Activated CD4-positive, alpha-beta T cell treated with anti-CD3 and anti-CD28 coated beads for 4 hours (primary cell): ENCODE data around the gene FRMD4A.

Experiments used
- DNase-seq, 2 donors: peaks; one replicate each; pipeline ENCODE4 v3.0.0-alpha.2; 2020

The FRMD4A gene

GRCh38 chr10:14330388-14331061 is at the start of gene FRMD4A:
Gene FRMD4A (minus strand): TSS chr10:14330924.
- no peak for DNase-seq

GRCh38 chr10:14379556-14380280 is 49.0 kb upstream of the FRMD4A start:
- no peak for DNase-seq

GRCh38 chr10:14378387-14378960 is 47.8 kb upstream of the FRMD4A start:
- DNase-seq = no peak

- no peak for DNase-seq
Measured at GRCh38 chr10:14377591-14378175, 47.0 kb upstream of the FRMD4A start.

- DNase-seq = no peak
Measured at GRCh38 chr10:14374745-14375445, 44.2 kb upstream of the FRMD4A start.

- no peak for DNase-seq
Measured at GRCh38 chr10:14372606-14373005, 41.9 kb upstream of the FRMD4A start.

GRCh38 chr10:14371581-14371980 is 40.9 kb upstream of the FRMD4A start:
- DNase-seq = no peak

GRCh38 chr10:14370894-14371293 is 40.2 kb upstream of the FRMD4A start:
- DNase-seq = no peak

GRCh38 chr10:14369906-14370305 is 39.2 kb upstream of the FRMD4A start:
- DNase-seq = no peak

- DNase-seq = no peak
Measured at GRCh38 chr10:14366760-14367159, 36.0 kb upstream of the FRMD4A start.

GRCh38 chr10:14365266-14365665 is 34.5 kb upstream of the FRMD4A start:
- no peak for DNase-seq

- DNase-seq = no peak
Measured at GRCh38 chr10:14362104-14362503, 31.4 kb upstream of the FRMD4A start.

GRCh38 chr10:14360961-14361360 is 30.2 kb upstream of the FRMD4A start:
- DNase-seq = no peak

- no peak for DNase-seq
Measured at GRCh38 chr10:14360515-14360914, 29.8 kb upstream of the FRMD4A start.

GRCh38 chr10:14358886-14359573 is 28.3 kb upstream of the FRMD4A start:
- no peak for DNase-seq

GRCh38 chr10:14356921-14357320 is 26.2 kb upstream of the FRMD4A start:
- DNase-seq = no peak

GRCh38 chr10:14355750-14356149 is 25.0 kb upstream of the FRMD4A start:
- DNase-seq = no peak

- DNase-seq = no peak
Measured at GRCh38 chr10:14353291-14353913, 22.7 kb upstream of the FRMD4A start.

GRCh38 chr10:14350006-14350405 is 19.3 kb upstream of the FRMD4A start:
- DNase-seq = no peak

- no peak for DNase-seq
Measured at GRCh38 chr10:14349081-14349480, 18.4 kb upstream of the FRMD4A start.

- no peak for DNase-seq
Measured at GRCh38 chr10:14345262-14345661, 14.5 kb upstream of the FRMD4A start.
